Trophoblast cell (in vitro differentiated cells and primary cell): ENCODE measurements around the gene USP7.

ENCODE experiments used
- DNase-seq, 2 donors: peaks; one replicate each; pipeline ENCODE4 v3.0.0-alpha.2; 2016
- H2AFZ ChIP-seq: 2 replicates; pipeline ENCODE4 v1.6.1; 2013; ENCODE audit warnings: low read length, moderate library complexity, mild to moderate bottlenecking; ENCODE audit not compliant: insufficient read depth, poor library complexity
- H2AK5ac ChIP-seq: 2 replicates; pipeline ENCODE4 v1.6.1; 2013; ENCODE audit warnings: mild to moderate bottlenecking, low read length
- H2BK120ac ChIP-seq: 2 replicates; pipeline ENCODE4 v1.6.1; 2013; ENCODE audit warnings: low read length, mild to moderate bottlenecking, moderate library complexity; ENCODE audit not compliant: insufficient read depth, poor library complexity
- H2BK12ac ChIP-seq: 2 replicates; pipeline ENCODE4 v1.6.1; 2013; ENCODE audit warnings: mild to moderate bottlenecking, low read length, moderate library complexity
- H2BK5ac ChIP-seq: 2 replicates; pipeline ENCODE4 v1.6.1; 2013; ENCODE audit warnings: low read length, low read depth, moderate library complexity, mild to moderate bottlenecking; ENCODE audit not compliant: poor library complexity
- H3K14ac ChIP-seq: 2 replicates; pipeline ENCODE4 v1.6.1; 2013; ENCODE audit warnings: mild to moderate bottlenecking, low read length
- H3K18ac ChIP-seq: 2 replicates; pipeline ENCODE4 v1.6.1; 2013; ENCODE audit warnings: mild to moderate bottlenecking, low read length
- H3K23ac ChIP-seq: 2 replicates; pipeline ENCODE4 v1.6.1; 2013; ENCODE audit warnings: low read length
- H3K27ac ChIP-seq: 2 replicates; pipeline ENCODE4 v1.5.1; 2013; ENCODE audit warnings: low read depth, mild to moderate bottlenecking, inconsistent platforms, low read length, moderate library complexity
- H3K27me3 ChIP-seq: 2 replicates; pipeline ENCODE4 v1.6.1; 2013; ENCODE audit warnings: inconsistent platforms, mild to moderate bottlenecking, low read length, moderate library complexity; ENCODE audit not compliant: insufficient read depth
- H3K36me3 ChIP-seq, 2 experiments: 1 replicate in 1 of 2; 2 replicates in 1 of 2; pipeline ENCODE4 v1.6.1; 2013; ENCODE audit warnings: low read length in 2 of 2, mild to moderate bottlenecking in 2 of 2, moderate library complexity in 1 of 2; ENCODE audit not compliant: insufficient read depth in 2 of 2, control insufficient read depth in 1 of 2
- H3K4ac ChIP-seq: 2 replicates; pipeline ENCODE4 v1.6.1; 2013; ENCODE audit warnings: low read depth, mild to moderate bottlenecking, low read length, moderate library complexity
- H3K4me1 ChIP-seq, 2 experiments: 1 replicate in 1 of 2; 2 replicates in 1 of 2; pipeline ENCODE4 v1.6.1; 2013; ENCODE audit warnings: low read length in 2 of 2, mild to moderate bottlenecking in 2 of 2, moderate library complexity in 1 of 2; ENCODE audit not compliant: insufficient read depth in 2 of 2, control insufficient read depth in 1 of 2
- H3K4me2 ChIP-seq: 2 replicates; pipeline ENCODE4 v1.6.1; 2013; ENCODE audit warnings: inconsistent platforms, mild to moderate bottlenecking, low read length, moderate library complexity
- H3K4me3 ChIP-seq: 2 replicates; pipeline ENCODE4 v1.5.1; 2013; ENCODE audit warnings: mild to moderate bottlenecking, low read depth, low read length, inconsistent platforms
- H3K79me1 ChIP-seq: one replicate; pipeline ENCODE4 v1.6.1; 2013; ENCODE audit warnings: low read length
- H3K79me2 ChIP-seq: 2 replicates; pipeline ENCODE4 v1.6.1; 2013; ENCODE audit warnings: low read length, mild to moderate bottlenecking; ENCODE audit not compliant: control insufficient read depth, insufficient read depth, poor library complexity
- H3K9ac ChIP-seq: 2 replicates; pipeline ENCODE4 v1.6.1; 2013; ENCODE audit warnings: mild to moderate bottlenecking, low read length
- H3K9me3 ChIP-seq: 2 replicates; pipeline ENCODE4 v1.6.1; 2013; ENCODE audit warnings: low read depth, mild to moderate bottlenecking, control low read depth, inconsistent platforms, low read length; ENCODE audit not compliant: insufficient read depth
- H4K12ac ChIP-seq: 2 replicates; pipeline ENCODE4 v1.6.1; 2013; ENCODE audit warnings: low read depth, mild to moderate bottlenecking, low read length, moderate library complexity
- H4K8ac ChIP-seq: 2 replicates; pipeline ENCODE4 v1.6.1; 2013; ENCODE audit warnings: low read depth, mild to moderate bottlenecking, low read length, moderate library complexity
- H4K91ac ChIP-seq: one replicate; pipeline ENCODE4 v1.6.1; 2013; ENCODE audit warnings: low read depth, mild to moderate bottlenecking, low read length, moderate library complexity
- WGBS: extraction: QIAGEN DNeasy Blood & Tissue Kit; methylation state at CpG from one replicate; pipeline ENCODE4 v1.1.7; 2013; ENCODE audit warnings: missing lambda C conversion rate; ENCODE audit not compliant: insufficient read length, insufficient coverage; ENCODE audit errors: extremely low coverage; 5-methylcytosine and 5-hydroxymethylcytosine counted together

USP7 gene

DNA sequence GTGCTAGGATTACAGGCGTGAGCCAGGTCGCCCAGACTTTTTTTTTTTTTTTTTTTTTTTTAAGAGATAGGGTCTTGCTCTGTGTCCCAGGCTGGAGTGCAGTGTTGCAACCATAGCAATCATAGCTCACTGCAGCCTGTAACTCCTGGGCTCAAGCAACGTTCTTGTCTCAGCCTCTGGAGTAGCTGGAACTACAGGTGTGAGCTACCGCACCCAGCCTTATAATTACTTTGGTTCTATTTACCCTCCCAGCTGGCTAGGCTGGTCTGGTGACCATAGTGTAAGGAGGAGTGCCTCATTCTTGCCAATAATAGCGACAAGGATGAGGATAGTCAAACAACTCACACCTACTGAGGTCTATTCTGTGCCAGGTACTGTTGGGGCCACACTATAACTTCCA lies 39.6 kb upstream of the USP7 start:
- Histone ChIP-seq H4K91ac (no peak overlapping the region), H3K79me2 (no peaks in the 10 kb centered on the region), H3K27me3 (no peaks in the 10 kb centered on the region), H3K79me1 (no peaks in the 10 kb centered on the region), H2BK120ac (no peak overlapping the region), H3K27ac (no peak overlapping the region), H3K23ac (no peak overlapping the region), H2BK12ac (no peak overlapping the region), H3K4me2 (no peak overlapping the region), H3K18ac (no peak overlapping the region), H4K8ac (no peak overlapping the region), H3K36me3 (no peaks in the 10 kb centered on the region), H3K4me3 (no peak overlapping the region), H2AK5ac (no peak overlapping the region), H3K9ac (no peak overlapping the region), H2BK5ac (no peak overlapping the region), H3K4ac (no peak overlapping the region), H2AFZ (no peak overlapping the region), H4K12ac (no peak overlapping the region), H3K9me3 (no peaks in the 10 kb centered on the region), H3K4me1 (no peaks in the 10 kb centered on the region), H3K14ac (no peak overlapping the region)
- WGBS: no CpG with 5 or more reads among the region's 5 CpGs
- DNase-seq: no peak

DNA sequence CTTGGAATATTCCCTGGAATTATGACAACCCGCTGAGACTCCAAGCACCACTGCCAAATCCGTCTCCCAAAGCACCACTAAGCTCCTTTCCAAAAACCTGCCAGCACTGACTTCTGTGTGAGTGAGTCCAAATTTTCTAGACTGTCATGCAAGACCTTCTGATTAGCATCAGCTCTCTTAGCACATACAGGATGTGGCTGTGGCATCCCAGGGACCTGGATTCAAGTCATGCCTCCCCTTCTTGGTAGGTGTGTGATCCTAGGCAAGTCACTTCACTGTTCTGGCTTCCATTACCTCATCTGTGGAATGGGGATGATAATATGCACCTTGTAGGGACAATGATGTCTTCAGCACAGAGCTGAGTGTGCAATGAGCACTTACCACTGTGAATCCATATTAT lies 38.3 kb upstream of the USP7 start:
- Histone ChIP-seq H3K27me3 (no peaks in the 10 kb centered on the region), H4K8ac (no peak overlapping the region), H3K4me1 (no peaks in the 10 kb centered on the region), H3K27ac (no peak overlapping the region), H2BK12ac (no peak overlapping the region), H2BK120ac (no peak overlapping the region), H3K9me3 (no peaks in the 10 kb centered on the region), H3K9ac (no peak overlapping the region), H4K12ac (no peak overlapping the region), H3K18ac (no peak overlapping the region), H3K23ac (no peak overlapping the region), H3K79me1 (no peaks in the 10 kb centered on the region), H2AFZ (no peak overlapping the region), H4K91ac (no peak overlapping the region), H3K4ac (no peak overlapping the region), H3K4me3 (no peak overlapping the region), H3K4me2 (no peak overlapping the region), H2BK5ac (no peak overlapping the region), H3K14ac (no peak overlapping the region), H2AK5ac (no peak overlapping the region), H3K36me3 (no peaks in the 10 kb centered on the region), H3K79me2 (no peaks in the 10 kb centered on the region)
- DNase-seq: no peak
- no CpG with 5 or more reads among the region's 2 CpGs for WGBS

DNA sequence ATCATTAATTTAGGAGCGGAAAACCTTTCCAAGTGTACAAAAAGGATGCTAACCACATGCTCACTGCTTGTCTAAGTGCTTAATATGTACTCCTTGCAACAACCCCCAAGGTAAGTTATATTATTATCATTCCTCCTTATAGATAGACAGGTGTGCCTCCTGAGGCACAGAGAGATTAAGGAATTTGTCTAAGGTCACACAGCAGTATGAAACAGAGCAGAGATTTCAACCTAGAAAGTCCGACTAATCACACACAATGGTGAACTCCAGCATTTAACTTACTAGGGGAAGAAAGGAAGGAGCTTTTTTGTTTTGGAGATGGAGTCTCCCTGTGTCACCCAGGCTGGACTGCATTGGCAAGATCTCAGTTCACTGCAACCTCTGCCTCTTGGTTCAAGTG lies 37.0 kb upstream of the USP7 start:
- no peaks in the 10 kb centered on the region for H3K79me2 ChIP-seq
- H3K4me2 ChIP-seq: no peak overlapping the region
- no peak overlapping the region for H2AK5ac ChIP-seq
- H3K14ac ChIP-seq: no peak overlapping the region
- no peak overlapping the region for H3K4ac ChIP-seq
- no peak overlapping the region for H2AFZ ChIP-seq
- no peak overlapping the region for H3K4me3 ChIP-seq
- no peaks in the 10 kb centered on the region for H3K9me3 ChIP-seq
- no peak overlapping the region for H3K18ac ChIP-seq
- WGBS: no CpG with 5 or more reads among the region's 2 CpGs
- H3K79me1 ChIP-seq: no peaks in the 10 kb centered on the region
- H3K36me3 ChIP-seq: no peaks in the 10 kb centered on the region
- H3K4me1 ChIP-seq: no peaks in the 10 kb centered on the region
- no peak for DNase-seq
- H2BK12ac ChIP-seq: no peak overlapping the region
- no peak overlapping the region for H4K12ac ChIP-seq
- H3K27me3 ChIP-seq: no peaks in the 10 kb centered on the region
- H4K91ac ChIP-seq: no peak overlapping the region
- no peak overlapping the region for H3K23ac ChIP-seq
- H3K27ac ChIP-seq: no peak overlapping the region
- no peak overlapping the region for H2BK5ac ChIP-seq
- no peak overlapping the region for H3K9ac ChIP-seq
- H4K8ac ChIP-seq: no peak overlapping the region
- no peak overlapping the region for H2BK120ac ChIP-seq

DNA sequence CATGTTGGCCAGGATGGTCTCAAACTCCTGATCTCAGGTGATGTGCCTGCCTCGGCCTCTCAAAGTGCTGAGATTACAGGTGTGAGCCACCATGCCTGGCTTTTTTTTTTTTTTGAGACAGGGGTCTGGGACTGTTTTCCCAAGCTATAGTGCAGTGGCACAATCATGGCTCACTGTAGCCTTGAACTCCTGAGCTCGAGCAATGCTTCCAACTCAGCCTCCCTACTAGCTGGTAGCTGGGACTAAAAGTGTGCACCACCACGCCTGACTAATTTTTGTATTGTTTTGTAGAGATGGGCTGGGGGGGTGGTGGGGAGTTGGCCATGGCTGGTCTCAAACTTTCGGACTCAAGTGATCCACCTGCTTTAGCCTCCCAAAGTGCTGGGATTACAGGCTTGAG lies 36.1 kb upstream of the USP7 start:
- no peak overlapping the region for H2AK5ac ChIP-seq
- H3K23ac ChIP-seq: no peak overlapping the region
- no peak overlapping the region for H2BK12ac ChIP-seq
- DNase-seq: no peak
- H3K27ac ChIP-seq: no peak overlapping the region
- no peak overlapping the region for H3K9ac ChIP-seq
- WGBS: no CpG with 5 or more reads among the region's 4 CpGs
- no peaks in the 10 kb centered on the region for H3K4me1 ChIP-seq
- no peaks in the 10 kb centered on the region for H3K36me3 ChIP-seq
- no peak overlapping the region for H3K18ac ChIP-seq
- H3K79me2 ChIP-seq: no peaks in the 10 kb centered on the region
- H3K9me3 ChIP-seq: no peaks in the 10 kb centered on the region
- no peak overlapping the region for H4K91ac ChIP-seq
- no peak overlapping the region for H2BK5ac ChIP-seq
- H3K4me3 ChIP-seq: no peak overlapping the region
- H2BK120ac ChIP-seq: no peak overlapping the region
- H3K14ac ChIP-seq: no peak overlapping the region
- H3K4ac ChIP-seq: no peak overlapping the region
- H2AFZ ChIP-seq: no peak overlapping the region
- H3K79me1 ChIP-seq: no peaks in the 10 kb centered on the region
- no peak overlapping the region for H4K12ac ChIP-seq
- H3K27me3 ChIP-seq: no peaks in the 10 kb centered on the region
- H3K4me2 ChIP-seq: no peak overlapping the region
- H4K8ac ChIP-seq: no peak overlapping the region
